Measurements from ENCODE around the gene MAOB. TPM values are rescaled to one million over a fixed set of nuclear protein-coding genes. Genes with fewer than 3 reads are reported as not detected.
"Not testable (repeated sequence)": the region's sequence is repeated elsewhere in the genome, so short reads cannot be mapped to it uniquely, and the experiment has no call there.

MAOB gene
- 10 to 100 TPM in 1 of 6 donors, 1 to 10 TPM in 5; 3.1 to 10.7 (median 5.7) TPM for total RNA-seq
- polyA plus RNA-seq: 10 to 100 TPM in 1 of 2 donors, 1 to 10 TPM in 1; 4.9 to 15.1 TPM

GRCh38 chrX:43882294-43882681, at the start of gene MAOB:
Gene MAOB, minus strand, starts transcription at chrX:43882450. Its CDS starts 151 bp downstream, at chrX:43882299.
- FAIRE-seq: no peak
- H3K4me3 ChIP-seq: peak within 1 kb of the TSS in 2 of 4 donors; percentile 13 to 33
- TF ChIP-seq, protein P1, sequence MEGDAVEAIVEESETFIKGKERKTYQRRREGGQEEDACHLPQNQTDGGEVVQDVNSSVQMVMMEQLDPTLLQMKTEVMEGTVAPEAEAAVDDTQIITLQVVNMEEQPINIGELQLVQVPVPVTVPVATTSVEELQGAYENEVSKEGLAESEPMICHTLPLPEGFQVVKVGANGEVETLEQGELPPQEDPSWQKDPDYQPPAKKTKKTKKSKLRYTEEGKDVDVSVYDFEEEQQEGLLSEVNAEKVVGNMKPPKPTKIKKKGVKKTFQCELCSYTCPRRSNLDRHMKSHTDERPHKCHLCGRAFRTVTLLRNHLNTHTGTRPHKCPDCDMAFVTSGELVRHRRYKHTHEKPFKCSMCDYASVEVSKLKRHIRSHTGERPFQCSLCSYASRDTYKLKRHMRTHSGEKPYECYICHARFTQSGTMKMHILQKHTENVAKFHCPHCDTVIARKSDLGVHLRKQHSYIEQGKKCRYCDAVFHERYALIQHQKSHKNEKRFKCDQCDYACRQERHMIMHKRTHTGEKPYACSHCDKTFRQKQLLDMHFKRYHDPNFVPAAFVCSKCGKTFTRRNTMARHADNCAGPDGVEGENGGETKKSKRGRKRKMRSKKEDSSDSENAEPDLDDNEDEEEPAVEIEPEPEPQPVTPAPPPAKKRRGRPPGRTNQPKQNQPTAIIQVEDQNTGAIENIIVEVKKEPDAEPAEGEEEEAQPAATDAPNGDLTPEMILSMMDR (IDR thresholded peaks at IDR 0.05): no peak

GRCh38 chrX:43922032-43922431, 39.8 kb upstream of the MAOB start:
- intact Hi-C loops (cut with DNase I): not testable (repeated sequence)
- WGBS, 2 donors: 77 to 83% methylated on average over 3 of the region's 3 CpGs

More at GRCh38 chrX:43882294-43882681, at the start of gene MAOB:
- Histone ChIP-seq H3K27me3 (no peaks in the 10 kb centered on the region), H3K4me1 (no peaks in the 10 kb centered on the region), H3K27ac (peak within 1 kb of the TSS in 1 of 4 donors; percentile 23), H3K36me3 (no peaks in the 10 kb centered on the region), H3K9me3 (no peaks in the 10 kb centered on the region)
- ATAC-seq (peak; percentile 73 to 94 (median 88)), DNase-seq (peak in 4 of 6 donors; percentile 22 to 71 (median 42))
- 1 to 25% methylated on average over 27 to 36 of the region's 36 CpGs for WGBS, 2 donors
- intact Hi-C loops (cut with DNase I): no loop called here

GRCh38 chrX:43910772-43911171, 28.5 kb upstream of the MAOB start:
- H3K4me1 ChIP-seq; H3K27ac ChIP-seq; H3K4me3 ChIP-seq; ATAC-seq; H3K9me3 ChIP-seq; H3K36me3 ChIP-seq; intact Hi-C loops (cut with DNase I); H3K27me3 ChIP-seq; DNase-seq; FAIRE-seq: not testable (repeated sequence)
- WGBS, 2 donors: 66 to 77% methylated on average over 8 of the region's 8 CpGs

More at GRCh38 chrX:43922032-43922431, 39.8 kb upstream of the MAOB start:
- H3K4me3 ChIP-seq, H3K4me1 ChIP-seq, H3K9me3 ChIP-seq, ATAC-seq, H3K36me3 ChIP-seq, FAIRE-seq, DNase-seq, H3K27me3 ChIP-seq, H3K27ac ChIP-seq: not testable (repeated sequence)

DNA sequence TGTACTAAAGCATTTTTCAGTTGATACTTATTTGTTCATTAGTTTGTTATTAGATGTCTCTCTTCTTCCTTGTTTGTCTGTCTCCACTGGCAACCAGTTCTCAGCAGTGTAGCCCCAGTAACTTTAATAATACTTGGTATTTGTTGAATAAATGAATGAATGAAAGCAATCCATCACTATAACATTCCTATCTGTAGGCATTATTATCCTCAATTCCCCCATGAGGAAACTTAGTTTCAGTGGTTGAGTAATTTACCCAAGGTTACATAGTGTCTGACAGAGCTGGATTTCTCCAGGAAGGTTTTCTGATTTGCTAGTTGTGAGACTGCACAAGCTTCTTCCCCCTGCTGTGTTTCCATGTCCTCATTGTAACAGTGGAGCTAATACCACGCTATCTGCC, 27.8 kb upstream of the MAOB start:
- Histone ChIP-seq H3K27me3 (peaks cover 0 to 9% (median 0%) of the 10 kb centered on the region in 4 donors), H3K4me3 (no peak overlapping the region), H3K9me3 (no peaks in the 10 kb centered on the region), H3K4me1 (no peaks in the 10 kb centered on the region), H3K36me3 (no peaks in the 10 kb centered on the region), H3K27ac (no peak overlapping the region)
- TF ChIP-seq, protein P1 (IDR thresholded peaks at IDR 0.05): no peak
- WGBS, 2 donors: 43 to 67% methylated on average over 1 of the region's 1 CpG
- ATAC-seq (no peak), DNase-seq (no peak), FAIRE-seq (no peak)
- intact Hi-C loops (cut with DNase I): no loop called here

DNA sequence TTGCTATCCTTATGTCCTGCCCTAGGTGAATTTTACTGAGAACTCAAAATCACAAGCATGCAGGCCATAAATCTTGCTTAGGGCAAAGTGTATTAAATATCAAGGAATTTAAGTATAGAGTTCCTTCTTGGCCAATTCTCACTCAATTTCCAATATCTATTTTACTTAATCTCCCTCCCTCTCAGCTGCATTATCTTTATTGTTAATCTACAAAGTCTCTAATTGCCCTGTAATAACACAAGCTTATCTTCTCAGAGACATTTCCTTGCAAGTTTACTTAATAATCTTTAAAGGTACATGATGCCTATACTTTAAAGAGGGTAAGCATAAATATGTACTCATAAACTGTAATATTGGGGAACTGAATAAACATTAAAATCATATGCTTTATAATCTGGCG, 26.9 kb upstream of the MAOB start:
- FAIRE-seq (no peak), ATAC-seq (no peak), DNase-seq (no peak)
- TF ChIP-seq, protein P1 (IDR thresholded peaks at IDR 0.05): no peak
- Histone ChIP-seq H3K27me3 (peaks cover 0 to 9% (median 0%) of the 10 kb centered on the region in 4 donors), H3K4me1 (no peaks in the 10 kb centered on the region), H3K4me3 (no peak overlapping the region), H3K27ac (no peak overlapping the region), H3K9me3 (no peaks in the 10 kb centered on the region), H3K36me3 (no peaks in the 10 kb centered on the region)
- WGBS, 2 donors: 92% methylated on average over 1 of the region's 1 CpG
- intact Hi-C loops (cut with DNase I): no loop called here
